ENCODE measurements around the gene NDUFS6. TPM values are rescaled to one million over a fixed set of nuclear protein-coding genes. Genes with fewer than 3 reads are reported as not detected.
A peak's percentile ranks its signal among the peaks of the same experiment; 100 is the strongest.

NDUFS6 gene
- polyA plus RNA-seq, 2 donors = 41.8 to 67.4 TPM

- Histone ChIP-seq H3K27ac (ENCODE audit: low read depth in 2 of 2, low read length in 1 of 2) (peak overlapping the region in 1 of 2 donors; percentile 69), H3K4me1 (ENCODE audit: control insufficient read depth in 2 of 2, insufficient read depth in 2 of 2, low read length in 1 of 2) (peaks cover 3 to 5% of the 10 kb centered on the region in 2 donors), H3K27me3 (ENCODE audit: control insufficient read depth in 1 of 2, insufficient read depth in 2 of 2, low read length in 2 of 2) (no peaks in the 10 kb centered on the region), H3K9me3 (ENCODE audit: control insufficient read depth in 2 of 2, insufficient read depth in 1 of 2, low read depth in 1 of 2, low read length in 1 of 2) (no peaks in the 10 kb centered on the region), H3K36me3 (ENCODE audit: control insufficient read depth in 2 of 2, insufficient read depth in 2 of 2, low read length in 1 of 2) (peaks cover 16 to 34% of the 10 kb centered on the region in 2 donors), H3K4me3 (ENCODE audit: low read depth in 1 of 2, low read length in 2 of 2) (peak overlapping the region; percentile 81 to 99)
- WGBS, 2 donors = 11 to 13% methylated on average over 7 of the region's 7 CpGs
These were observed 724 bp downstream of the NDUFS6 start for GRCh38 chr5:1801967-1802295.

GRCh38 chr5:1803192-1803591, 2.0 kb downstream of the NDUFS6 start:
- Histone ChIP-seq H3K4me1 (ENCODE audit: control insufficient read depth in 2 of 2, insufficient read depth in 2 of 2, low read length in 1 of 2) (peaks cover 0 to 3% of the 10 kb centered on the region in 2 donors), H3K9me3 (ENCODE audit: control insufficient read depth in 2 of 2, insufficient read depth in 1 of 2, low read depth in 1 of 2, low read length in 1 of 2) (no peaks in the 10 kb centered on the region), H3K4me3 (ENCODE audit: low read depth in 1 of 2, low read length in 2 of 2) (no peak overlapping the region), H3K27me3 (ENCODE audit: control insufficient read depth in 1 of 2, insufficient read depth in 2 of 2, low read length in 2 of 2) (no peaks in the 10 kb centered on the region), H3K36me3 (ENCODE audit: control insufficient read depth in 2 of 2, insufficient read depth in 2 of 2, low read length in 1 of 2) (peaks cover 11 to 30% of the 10 kb centered on the region in 2 donors), H3K27ac (ENCODE audit: low read depth in 2 of 2, low read length in 1 of 2) (no peak overlapping the region)
- 90 to 97% methylated on average over 1 of the region's 1 CpG for WGBS, 2 donors

GRCh38 chr5:1804001-1804690, 2.9 kb downstream of the NDUFS6 start:
- Histone ChIP-seq H3K27ac (ENCODE audit: low read depth in 2 of 2, low read length in 1 of 2) (no peak overlapping the region), H3K4me3 (ENCODE audit: low read depth in 1 of 2, low read length in 2 of 2) (no peak overlapping the region), H3K27me3 (ENCODE audit: control insufficient read depth in 1 of 2, insufficient read depth in 2 of 2, low read length in 2 of 2) (no peaks in the 10 kb centered on the region), H3K4me1 (ENCODE audit: control insufficient read depth in 2 of 2, insufficient read depth in 2 of 2, low read length in 1 of 2) (no peaks in the 10 kb centered on the region), H3K9me3 (ENCODE audit: control insufficient read depth in 2 of 2, insufficient read depth in 1 of 2, low read depth in 1 of 2, low read length in 1 of 2) (no peaks in the 10 kb centered on the region), H3K36me3 (ENCODE audit: control insufficient read depth in 2 of 2, insufficient read depth in 2 of 2, low read length in 1 of 2) (peaks cover 11 to 32% of the 10 kb centered on the region in 2 donors)
- WGBS, 2 donors = 85 to 93% methylated on average over 15 of the region's 15 CpGs

GRCh38 chr5:1805326-1805725, 4.1 kb downstream of the NDUFS6 start:
- Histone ChIP-seq H3K9me3 (ENCODE audit: control insufficient read depth in 2 of 2, insufficient read depth in 1 of 2, low read depth in 1 of 2, low read length in 1 of 2) (no peaks in the 10 kb centered on the region), H3K27me3 (ENCODE audit: control insufficient read depth in 1 of 2, insufficient read depth in 2 of 2, low read length in 2 of 2) (no peaks in the 10 kb centered on the region), H3K36me3 (ENCODE audit: control insufficient read depth in 2 of 2, insufficient read depth in 2 of 2, low read length in 1 of 2) (peaks cover 14 to 43% of the 10 kb centered on the region in 2 donors), H3K27ac (ENCODE audit: low read depth in 2 of 2, low read length in 1 of 2) (no peak overlapping the region), H3K4me3 (ENCODE audit: low read depth in 1 of 2, low read length in 2 of 2) (no peak overlapping the region), H3K4me1 (ENCODE audit: control insufficient read depth in 2 of 2, insufficient read depth in 2 of 2, low read length in 1 of 2) (no peaks in the 10 kb centered on the region)
- 81 to 83% methylated on average over 4 of the region's 4 CpGs for WGBS, 2 donors

GRCh38 chr5:1805736-1806135, 4.5 kb downstream of the NDUFS6 start:
- H3K27me3 ChIP-seq (ENCODE audit: control insufficient read depth in 1 of 2, insufficient read depth in 2 of 2, low read length in 2 of 2) = no peaks in the 10 kb centered on the region
- no peak overlapping the region for H3K4me3 ChIP-seq (ENCODE audit: low read depth in 1 of 2, low read length in 2 of 2)
- WGBS, 2 donors = 94 to 95% methylated on average over 10 of the region's 10 CpGs
- H3K27ac ChIP-seq (ENCODE audit: low read depth in 2 of 2, low read length in 1 of 2) = no peak overlapping the region
- H3K36me3 ChIP-seq (ENCODE audit: control insufficient read depth in 2 of 2, insufficient read depth in 2 of 2, low read length in 1 of 2) = peaks cover 17 to 46% of the 10 kb centered on the region in 2 donors
- H3K9me3 ChIP-seq (ENCODE audit: control insufficient read depth in 2 of 2, insufficient read depth in 1 of 2, low read depth in 1 of 2, low read length in 1 of 2) = no peaks in the 10 kb centered on the region
- no peaks in the 10 kb centered on the region for H3K4me1 ChIP-seq (ENCODE audit: control insufficient read depth in 2 of 2, insufficient read depth in 2 of 2, low read length in 1 of 2)

GRCh38 chr5:1806199-1806598, 5.0 kb downstream of the NDUFS6 start:
- Histone ChIP-seq H3K36me3 (ENCODE audit: control insufficient read depth in 2 of 2, insufficient read depth in 2 of 2, low read length in 1 of 2) (peaks cover 17 to 47% of the 10 kb centered on the region in 2 donors), H3K4me1 (ENCODE audit: control insufficient read depth in 2 of 2, insufficient read depth in 2 of 2, low read length in 1 of 2) (no peaks in the 10 kb centered on the region), H3K4me3 (ENCODE audit: low read depth in 1 of 2, low read length in 2 of 2) (no peak overlapping the region), H3K27ac (ENCODE audit: low read depth in 2 of 2, low read length in 1 of 2) (no peak overlapping the region), H3K9me3 (ENCODE audit: control insufficient read depth in 2 of 2, insufficient read depth in 1 of 2, low read depth in 1 of 2, low read length in 1 of 2) (no peaks in the 10 kb centered on the region), H3K27me3 (ENCODE audit: control insufficient read depth in 1 of 2, insufficient read depth in 2 of 2, low read length in 2 of 2) (no peaks in the 10 kb centered on the region)
- 88 to 91% methylated on average over 15 of the region's 15 CpGs for WGBS, 2 donors

- H3K36me3 ChIP-seq (ENCODE audit: control insufficient read depth in 2 of 2, insufficient read depth in 2 of 2, low read length in 1 of 2) = peaks cover 17 to 47% of the 10 kb centered on the region in 2 donors
These were observed 5.8 kb downstream of the NDUFS6 start for GRCh38 chr5:1806974-1807373.

GRCh38 chr5:1807451-1808185, 6.4 kb downstream of the NDUFS6 start:
- H3K9me3 ChIP-seq (ENCODE audit: control insufficient read depth in 2 of 2, insufficient read depth in 1 of 2, low read depth in 1 of 2, low read length in 1 of 2) = no peaks in the 10 kb centered on the region
- H3K27me3 ChIP-seq (ENCODE audit: control insufficient read depth in 1 of 2, insufficient read depth in 2 of 2, low read length in 2 of 2) = no peaks in the 10 kb centered on the region
- H3K36me3 ChIP-seq (ENCODE audit: control insufficient read depth in 2 of 2, insufficient read depth in 2 of 2, low read length in 1 of 2) = peaks cover 17 to 47% of the 10 kb centered on the region in 2 donors
- H3K4me3 ChIP-seq (ENCODE audit: low read depth in 1 of 2, low read length in 2 of 2) = no peak overlapping the region
- no peak overlapping the region for H3K27ac ChIP-seq (ENCODE audit: low read depth in 2 of 2, low read length in 1 of 2)
- no peaks in the 10 kb centered on the region for H3K4me1 ChIP-seq (ENCODE audit: control insufficient read depth in 2 of 2, insufficient read depth in 2 of 2, low read length in 1 of 2)
- 93 to 95% methylated on average over 20 of the region's 20 CpGs for WGBS, 2 donors

More at GRCh38 chr5:1806974-1807373, 5.8 kb downstream of the NDUFS6 start:
- WGBS, 2 donors = 90 to 93% methylated on average over 16 of the region's 16 CpGs
- no peak overlapping the region for H3K27ac ChIP-seq (ENCODE audit: low read depth in 2 of 2, low read length in 1 of 2)
- no peaks in the 10 kb centered on the region for H3K9me3 ChIP-seq (ENCODE audit: control insufficient read depth in 2 of 2, insufficient read depth in 1 of 2, low read depth in 1 of 2, low read length in 1 of 2)
- H3K4me3 ChIP-seq (ENCODE audit: low read depth in 1 of 2, low read length in 2 of 2) = no peak overlapping the region
- H3K4me1 ChIP-seq (ENCODE audit: control insufficient read depth in 2 of 2, insufficient read depth in 2 of 2, low read length in 1 of 2) = no peaks in the 10 kb centered on the region
- H3K27me3 ChIP-seq (ENCODE audit: control insufficient read depth in 1 of 2, insufficient read depth in 2 of 2, low read length in 2 of 2) = no peaks in the 10 kb centered on the region

GRCh38 chr5:1808439-1808838, 7.2 kb downstream of the NDUFS6 start:
- 29 to 54% methylated on average over 3 of the region's 3 CpGs for WGBS, 2 donors
- H3K4me3 ChIP-seq (ENCODE audit: low read depth in 1 of 2, low read length in 2 of 2) = no peak overlapping the region
- H3K36me3 ChIP-seq (ENCODE audit: control insufficient read depth in 2 of 2, insufficient read depth in 2 of 2, low read length in 1 of 2) = peaks cover 17 to 45% of the 10 kb centered on the region in 2 donors
- H3K27me3 ChIP-seq (ENCODE audit: control insufficient read depth in 1 of 2, insufficient read depth in 2 of 2, low read length in 2 of 2) = no peaks in the 10 kb centered on the region
- H3K4me1 ChIP-seq (ENCODE audit: control insufficient read depth in 2 of 2, insufficient read depth in 2 of 2, low read length in 1 of 2) = no peaks in the 10 kb centered on the region
- no peak overlapping the region for H3K27ac ChIP-seq (ENCODE audit: low read depth in 2 of 2, low read length in 1 of 2)
- H3K9me3 ChIP-seq (ENCODE audit: control insufficient read depth in 2 of 2, insufficient read depth in 1 of 2, low read depth in 1 of 2, low read length in 1 of 2) = no peaks in the 10 kb centered on the region

Measured in esophagus (tissue), 2 donors.